Thymus (tissue), 14 donors: Measurements from ENCODE around the gene ALG6. TPM values are rescaled to one million over a fixed set of nuclear protein-coding genes. Genes with fewer than 3 reads are reported as not detected.

Experiments
- DNase-seq, 9 donors: peaks; one replicate each; pipeline ENCODE4 v3.0.0-alpha.2; 2013; ENCODE audit warnings: low spot score in 9 of 9, low read depth in 6 of 9, missing footprints in 1 of 9
- H3K27ac ChIP-seq, 2 donors: one replicate each; pipeline ENCODE4 v1.5.1; 2013; ENCODE audit warnings: control low read depth in 1 of 2, low read depth in 1 of 2, low read length in 1 of 2, mild to moderate bottlenecking in 1 of 2, moderate library complexity in 1 of 2
- H3K27me3 ChIP-seq, 2 donors: one replicate each; pipeline ENCODE4 v1.5.1; 2013; ENCODE audit warnings: low read length in 1 of 2; ENCODE audit not compliant: control insufficient read depth in 2 of 2, insufficient read depth in 1 of 2
- H3K36me3 ChIP-seq, 2 donors: one replicate each; pipeline ENCODE4 v1.5.1; 2013; ENCODE audit warnings: low read length in 1 of 2, mild to moderate bottlenecking in 1 of 2, moderate library complexity in 1 of 2; ENCODE audit not compliant: control insufficient read depth in 2 of 2, insufficient read depth in 2 of 2
- H3K4me1 ChIP-seq, 2 donors: one replicate each; pipeline ENCODE4 v1.5.1; 2013; ENCODE audit warnings: low read length in 2 of 2; ENCODE audit not compliant: control insufficient read depth in 2 of 2, insufficient read depth in 2 of 2
- H3K4me3 ChIP-seq, 2 donors: one replicate each; pipeline ENCODE4 v1.5.1; 2013; ENCODE audit warnings: low read length in 2 of 2, control low read depth in 1 of 2, mild to moderate bottlenecking in 1 of 2
- H3K9me3 ChIP-seq, 2 donors: one replicate each; pipeline ENCODE4 v1.5.1; 2013; ENCODE audit warnings: low read length in 1 of 2, mild to moderate bottlenecking in 1 of 2; ENCODE audit not compliant: control insufficient read depth in 2 of 2, insufficient read depth in 1 of 2
- WGBS: extraction: QIAGEN DNeasy Blood & Tissue Kit; methylation state at CpG from one replicate; pipeline ENCODE4 v1.1.7; 2013; 5-methylcytosine and 5-hydroxymethylcytosine counted together
- long read RNA-seq, 10 donors: transcript quantifications; one replicate each; lab custom pipeline, GENCODE V29; 2026
- polyA plus RNA-seq: library from polyadenylated mRNA; stranded (reverse); fragments of 200-250 nt; gene quantifications from one replicate; pipeline ENCODE4 v1.2.3, GENCODE V29; 2013
- total RNA-seq: library from RNA; stranded (reverse); fragments of 120-200 nt; gene quantifications from one replicate; pipeline ENCODE4 v1.2.4, GENCODE V29; 2013
- donor health status: healthy.

The ALG6 gene
- 23.9 TPM for total RNA-seq
- 52.2 TPM for polyA plus RNA-seq
- long read RNA-seq, donor 1, result 0 reads
- long read RNA-seq, donor 2, transcript ALG6-206 (2 exons, 985 nt), result major isoform, 6 of 17 reads
- long read RNA-seq, donor 2, partial matches to known transcripts, result 0 of 17 reads
- long read RNA-seq, donor 2, other reads (novel, unspliced or antisense), result 11 of 17 reads
- long read RNA-seq, donor 3, partial matches to known transcripts, result 0 of 12 reads
- long read RNA-seq, donor 3, other reads (novel, unspliced or antisense), result 9 of 12 reads
- long read RNA-seq, donor 4, partial matches to known transcripts, result 0 of 9 reads
- long read RNA-seq, donor 4, other reads (novel, unspliced or antisense), result 6 of 9 reads
- long read RNA-seq, donor 5, partial matches to known transcripts, result 0 of 24 reads
- long read RNA-seq, donor 5, other reads (novel, unspliced or antisense), result 20 of 24 reads
- long read RNA-seq, donor 6, partial matches to known transcripts, result 0 of 9 reads
- long read RNA-seq, donor 6, other reads (novel, unspliced or antisense), result 6 of 9 reads
- long read RNA-seq, donor 7, partial matches to known transcripts, result 30 of 90 reads
- long read RNA-seq, donor 7, other reads (novel, unspliced or antisense), result 58 of 90 reads
- long read RNA-seq, donor 8, result 0 reads
- long read RNA-seq, donor 9, partial matches to known transcripts, result 0 of 7 reads
- long read RNA-seq, donor 9, other reads (novel, unspliced or antisense), result 6 of 7 reads
- long read RNA-seq, donor 10, partial matches to known transcripts, result 0 of 5 reads
- long read RNA-seq, donor 10, other reads (novel, unspliced or antisense), result 5 of 5 reads

DNA sequence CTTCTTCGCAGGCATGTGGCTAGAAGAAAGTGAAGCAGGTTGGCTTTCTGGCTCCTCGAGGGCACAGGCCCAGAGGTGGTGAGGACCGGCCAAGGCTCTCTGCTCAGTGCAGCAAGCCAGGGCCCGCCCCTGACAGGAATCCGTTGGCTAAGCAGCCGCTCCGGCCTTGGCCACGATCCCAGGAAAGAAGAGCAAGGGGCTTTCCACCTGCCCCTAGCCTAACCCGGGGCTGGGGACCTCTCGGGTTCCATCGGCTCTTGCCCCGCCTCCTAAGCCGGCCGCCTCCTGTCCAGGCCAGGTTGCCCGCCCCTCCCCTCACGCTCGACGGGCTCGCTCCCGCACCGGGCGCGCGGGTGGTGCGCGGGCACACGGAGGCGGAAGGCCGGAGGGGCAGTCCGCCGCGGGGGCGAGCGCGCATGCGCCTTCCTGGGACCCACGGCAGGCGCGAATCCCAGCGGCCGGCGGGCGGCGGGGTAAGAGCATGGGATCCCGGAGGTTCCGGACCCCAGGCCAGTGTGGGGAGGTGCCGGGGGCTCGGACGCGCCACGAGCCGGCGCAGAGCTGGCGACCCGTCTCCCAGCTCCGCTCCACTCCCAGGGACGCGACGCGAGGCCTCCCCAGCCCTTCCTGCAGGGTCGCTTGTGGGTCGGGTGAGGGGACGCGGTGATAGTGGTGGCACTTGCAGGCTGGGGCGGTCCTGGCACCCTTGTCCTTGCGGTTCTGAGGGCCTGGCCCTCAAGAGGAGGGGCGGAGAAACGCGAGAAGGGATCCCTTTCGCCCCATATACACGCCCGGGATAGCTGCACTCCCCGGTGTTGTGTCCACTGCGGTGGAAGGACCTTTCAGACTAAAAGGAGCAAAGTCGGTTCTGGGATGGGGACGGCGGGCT, at the start of gene ALG6:
Gene ALG6, plus strand, starts transcription at position 413 of the 889 bp plus-strand sequence. CDS start 3,351 bp downstream, outside the sequence.
- Histone ChIP-seq H3K9me3 (peaks cover 0 to 6% of the 10 kb centered on the region in 2 donors), H3K4me1 (peaks cover 3 to 18% of the 10 kb centered on the region in 2 donors), H3K4me3 (peak within 1 kb of the TSS; percentile 76 to 99), H3K27ac (peak within 1 kb of the TSS; percentile 64 to 76), H3K36me3 (peaks cover 0 to 11% of the 10 kb centered on the region in 2 donors), H3K27me3 (no peaks in the 10 kb centered on the region)
- DNase-seq, result peak; percentile 54 to 93 (median 85)
- WGBS, result 2% methylated on average over 77 of the region's 77 CpGs

- Histone ChIP-seq H3K4me3 (no peak overlapping the region), H3K9me3 (peaks cover 2 to 12% of the 10 kb centered on the region in 2 donors), H3K4me1 (peaks cover 18 to 23% of the 10 kb centered on the region in 2 donors), H3K27ac (no peak overlapping the region), H3K27me3 (peaks cover 79 to 97% of the 10 kb centered on the region in 2 donors), H3K36me3 (peaks cover 0 to 3% of the 10 kb centered on the region in 2 donors)
- 11% methylated on average over 14 of the region's 14 CpGs for WGBS
- peak in 1 of 9 donors; percentile 4 for DNase-seq
Observed at GRCh38 chr1:63317817-63318152, 49.6 kb upstream of the ALG6 start.

GRCh38 chr1:63318201-63318979, 49.0 kb upstream of the ALG6 start:
- DNase-seq, result peak in 1 of 9 donors; percentile 13
- peaks cover 21 to 27% of the 10 kb centered on the region in 2 donors for H3K4me1 ChIP-seq
- no peak overlapping the region for H3K27ac ChIP-seq
- H3K9me3 ChIP-seq, result peaks cover 2 to 12% of the 10 kb centered on the region in 2 donors
- H3K27me3 ChIP-seq, result peaks cover 84 to 98% of the 10 kb centered on the region in 2 donors
- no peak overlapping the region for H3K4me3 ChIP-seq
- 20% methylated on average over 28 of the region's 28 CpGs for WGBS
- H3K36me3 ChIP-seq, result peaks cover 0 to 3% of the 10 kb centered on the region in 2 donors

GRCh38 chr1:63319046-63320021, 48.1 kb upstream of the ALG6 start:
- 8% methylated on average over 60 of the region's 60 CpGs for WGBS
- Histone ChIP-seq H3K4me1 (peaks cover 30 to 31% of the 10 kb centered on the region in 2 donors), H3K27ac (no peak overlapping the region), H3K4me3 (no peak overlapping the region), H3K9me3 (peaks cover 2 to 14% of the 10 kb centered on the region in 2 donors), H3K27me3 (peaks cover 90 to 98% of the 10 kb centered on the region in 2 donors), H3K36me3 (peaks cover 0 to 3% of the 10 kb centered on the region in 2 donors)
- DNase-seq, result peak in 1 of 9 donors; percentile 33

GRCh38 chr1:63320022-63320721, 47.3 kb upstream of the ALG6 start:
- Histone ChIP-seq H3K4me3 (no peak overlapping the region), H3K9me3 (peaks cover 2 to 17% of the 10 kb centered on the region in 2 donors), H3K36me3 (peaks cover 0 to 3% of the 10 kb centered on the region in 2 donors), H3K27me3 (peaks cover 89 to 98% of the 10 kb centered on the region in 2 donors), H3K4me1 (peaks cover 30 to 34% of the 10 kb centered on the region in 2 donors), H3K27ac (no peak overlapping the region)
- WGBS, result 6% methylated on average over 47 of the region's 47 CpGs
- peak in 1 of 9 donors; percentile 39 for DNase-seq

DNA sequence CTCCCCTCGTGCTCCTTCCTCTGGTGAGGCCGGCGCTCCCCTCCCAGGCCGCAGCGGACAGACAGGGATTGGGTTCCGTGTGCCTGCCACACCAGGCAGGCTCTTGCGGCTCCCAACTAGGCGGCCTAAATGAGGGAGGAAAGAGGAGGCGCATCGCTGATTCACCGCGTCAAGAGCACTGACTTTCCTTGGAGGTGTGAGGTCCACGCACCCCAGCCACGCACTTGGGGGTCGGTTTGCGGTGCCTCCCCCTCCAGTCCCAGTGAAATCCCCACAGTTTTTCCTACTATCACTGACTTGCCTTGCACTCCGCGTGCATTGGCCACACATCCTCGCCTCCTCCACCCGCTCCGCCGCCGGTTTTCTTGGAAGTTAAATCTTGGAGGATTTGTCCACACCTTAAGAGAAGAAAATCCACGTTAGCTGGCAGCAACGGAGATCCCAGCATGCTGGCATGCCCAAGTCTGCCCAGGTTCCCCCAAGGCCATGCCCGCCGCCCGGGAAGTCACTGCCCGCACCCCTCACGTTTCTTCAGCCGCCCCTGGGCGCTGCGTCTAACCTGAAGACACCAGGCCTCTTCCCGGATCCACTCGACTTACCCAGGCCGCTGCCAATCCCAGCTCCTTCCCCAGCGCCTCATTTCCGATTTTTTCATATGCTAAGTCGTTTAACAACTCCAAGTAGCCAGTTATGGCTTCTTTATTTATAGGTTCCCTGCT, 46.2 kb upstream of the ALG6 start:
- no peak overlapping the region for H3K27ac ChIP-seq
- peaks cover 84 to 99% of the 10 kb centered on the region in 2 donors for H3K27me3 ChIP-seq
- WGBS, result 10% methylated on average over 39 of the region's 39 CpGs
- peak in 1 of 9 donors; percentile 9 for DNase-seq
- H3K36me3 ChIP-seq, result peaks cover 0 to 3% of the 10 kb centered on the region in 2 donors
- H3K9me3 ChIP-seq, result peaks cover 2 to 17% of the 10 kb centered on the region in 2 donors
- H3K4me1 ChIP-seq, result peaks cover 30 to 34% of the 10 kb centered on the region in 2 donors
- H3K4me3 ChIP-seq, result no peak overlapping the region

- Histone ChIP-seq H3K27ac (no peak overlapping the region), H3K36me3 (peaks cover 0 to 3% of the 10 kb centered on the region in 2 donors), H3K4me1 (peaks cover 30 to 35% of the 10 kb centered on the region in 2 donors), H3K27me3 (peaks cover 84 to 99% of the 10 kb centered on the region in 2 donors), H3K9me3 (peaks cover 2 to 17% of the 10 kb centered on the region in 2 donors), H3K4me3 (peak overlapping the region; percentile 10 to 50)
- peak in 1 of 9 donors; percentile 31 for DNase-seq
- WGBS, result 6% methylated on average over 12 of the region's 12 CpGs
Observed at GRCh38 chr1:63321785-63322113, 45.7 kb upstream of the ALG6 start.
